ENCODE measurements around the gene ADAM12.

DNA sequence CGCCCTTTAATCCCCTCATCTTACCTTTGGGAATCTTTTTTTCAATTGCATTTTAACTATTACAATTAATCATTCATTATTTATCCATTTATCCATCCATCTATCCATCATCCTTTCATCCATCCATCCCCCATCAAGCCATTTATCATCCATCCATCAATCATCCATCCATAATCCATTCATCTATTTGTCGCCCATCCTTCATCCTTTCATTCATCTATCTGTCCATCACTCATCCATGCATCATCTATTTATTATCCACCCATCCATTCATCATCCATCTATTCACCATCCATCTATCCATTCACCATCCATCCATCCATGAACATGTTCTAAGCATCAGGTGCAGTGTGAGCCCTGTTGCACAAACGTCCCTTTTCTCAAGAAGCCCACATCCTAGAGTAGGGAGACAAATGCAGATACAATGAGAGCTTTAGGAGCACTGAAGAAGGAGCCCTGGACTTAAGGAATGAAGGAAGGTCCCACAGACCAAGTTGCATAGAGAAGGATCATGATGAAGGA is 199.5 kb downstream of the ADAM12 start:
- TF ChIP-seq CTCF (IDR thresholded peaks at IDR 0.05) (no peak), EP300 (IDR thresholded peaks at IDR 0.05) (no peak)

Measured in sigmoid colon (tissue), 4 donors.